NB4 (cell line): Measurements from ENCODE around the gene GOLGA1.

Experiments used
- POLR2A ChIP-seq: IDR thresholded peaks from 2 replicates; pipeline ENCODE4 v1.6.1; 2011; ENCODE audit warnings: mild to moderate bottlenecking; ENCODE audit not compliant: insufficient read length; ENCODE audit errors: extremely low read depth
- TF ChIP-seq, protein P1 (sequence below): IDR thresholded peaks from one replicate; pipeline ENCODE4 v1.5.1; 2012; ENCODE audit warnings: low read depth, low read length

DNA sequence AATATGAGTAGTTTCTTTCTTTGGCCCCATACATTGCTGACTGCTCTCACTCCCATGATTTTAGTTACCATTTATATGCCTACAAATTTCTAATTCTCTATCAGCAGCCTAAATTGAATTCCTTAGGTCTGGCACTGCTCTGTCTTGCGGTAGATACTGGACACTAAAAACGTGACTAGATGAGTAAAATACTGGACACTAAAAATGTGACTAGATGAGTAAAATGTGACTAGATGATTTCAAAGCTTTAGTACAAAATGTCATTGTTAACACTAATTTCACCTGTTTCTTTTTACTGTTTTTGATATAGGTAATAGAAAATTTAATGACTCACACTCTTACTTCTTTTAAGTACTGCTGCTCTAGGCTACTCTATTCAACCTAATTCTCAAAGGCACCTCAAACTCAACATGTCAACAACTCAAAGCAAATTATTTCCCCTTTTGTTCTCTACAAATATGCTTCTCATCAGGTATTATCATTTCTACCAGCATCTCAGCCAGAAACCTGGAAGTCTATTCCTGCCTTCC, 31.4 kb upstream of the GOLGA1 start:
- TF ChIP-seq, protein P1, sequence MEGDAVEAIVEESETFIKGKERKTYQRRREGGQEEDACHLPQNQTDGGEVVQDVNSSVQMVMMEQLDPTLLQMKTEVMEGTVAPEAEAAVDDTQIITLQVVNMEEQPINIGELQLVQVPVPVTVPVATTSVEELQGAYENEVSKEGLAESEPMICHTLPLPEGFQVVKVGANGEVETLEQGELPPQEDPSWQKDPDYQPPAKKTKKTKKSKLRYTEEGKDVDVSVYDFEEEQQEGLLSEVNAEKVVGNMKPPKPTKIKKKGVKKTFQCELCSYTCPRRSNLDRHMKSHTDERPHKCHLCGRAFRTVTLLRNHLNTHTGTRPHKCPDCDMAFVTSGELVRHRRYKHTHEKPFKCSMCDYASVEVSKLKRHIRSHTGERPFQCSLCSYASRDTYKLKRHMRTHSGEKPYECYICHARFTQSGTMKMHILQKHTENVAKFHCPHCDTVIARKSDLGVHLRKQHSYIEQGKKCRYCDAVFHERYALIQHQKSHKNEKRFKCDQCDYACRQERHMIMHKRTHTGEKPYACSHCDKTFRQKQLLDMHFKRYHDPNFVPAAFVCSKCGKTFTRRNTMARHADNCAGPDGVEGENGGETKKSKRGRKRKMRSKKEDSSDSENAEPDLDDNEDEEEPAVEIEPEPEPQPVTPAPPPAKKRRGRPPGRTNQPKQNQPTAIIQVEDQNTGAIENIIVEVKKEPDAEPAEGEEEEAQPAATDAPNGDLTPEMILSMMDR, result no peak
- TF ChIP-seq POLR2A, result no peak
